ENCODE measurements around the gene CCDC91.

CCDC91 gene

DNA sequence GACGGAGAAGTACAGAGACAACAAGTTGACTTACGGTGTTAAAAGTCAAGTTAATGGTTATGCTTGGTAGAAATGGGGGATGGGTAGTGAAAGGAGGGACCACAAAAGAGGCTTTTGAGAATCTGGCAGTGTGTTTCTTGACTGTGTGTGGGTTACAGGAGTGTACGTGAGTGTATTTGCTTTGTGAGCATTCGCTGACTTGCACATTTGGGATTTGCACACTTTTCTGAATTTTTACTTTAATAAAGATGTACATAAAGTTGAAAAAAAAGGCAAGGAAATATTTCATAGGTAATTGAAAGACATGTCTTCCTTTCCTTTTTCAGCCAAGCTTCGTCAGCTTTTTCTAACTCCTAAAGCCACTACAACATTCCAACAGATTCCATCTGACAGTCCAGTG lies 28.6 kb upstream of the CCDC91 start:
- no peak for FAIRE-seq
- TF ChIP-seq POU2F2 (IDR thresholded peaks at IDR 0.05; ENCODE audit: low read depth, low read length) (no peak), PAX5 (IDR thresholded peaks at IDR 0.05; ENCODE audit: insufficient read depth, low read length, severe bottlenecking) (no peak), POLR2A (IDR thresholded peaks at IDR 0.05; ENCODE audit: low read depth, low read length) (no peak), SPI1 (IDR thresholded peaks at IDR 0.05; ENCODE audit: low read depth, low read length) (no peak), POLR2AphosphoS5 (IDR thresholded peaks at IDR 0.05; ENCODE audit: low read depth, low read length) (no peak), TAF1 (IDR thresholded peaks at IDR 0.05; ENCODE audit: low read depth, low read length) (no peak)
- DNase-seq (ENCODE audit: insufficient read length, low spot score): no peak

DNA sequence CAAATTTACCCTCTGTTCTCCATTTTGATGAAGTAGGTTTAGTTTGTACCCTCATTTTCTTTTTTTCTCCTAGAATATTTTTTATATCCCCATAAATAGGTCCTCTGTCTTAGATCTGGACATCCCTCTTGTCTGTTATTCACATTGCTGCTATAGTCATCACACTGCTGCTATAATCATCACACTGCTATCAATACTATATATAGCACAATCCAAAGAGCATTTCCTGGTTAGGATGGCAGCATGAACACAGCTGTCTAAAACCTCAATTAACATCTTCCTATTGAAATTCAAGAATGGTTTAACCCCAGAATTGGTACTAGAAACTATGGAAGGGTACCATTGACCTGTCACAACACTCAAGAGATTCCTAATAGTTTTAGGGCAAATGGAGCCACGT lies 27.6 kb upstream of the CCDC91 start:
- no peak for DNase-seq (ENCODE audit: insufficient read length, low spot score)
- FAIRE-seq: no peak
- TF ChIP-seq PAX5 (IDR thresholded peaks at IDR 0.05; ENCODE audit: insufficient read depth, low read length, severe bottlenecking) (no peak), POLR2AphosphoS5 (IDR thresholded peaks at IDR 0.05; ENCODE audit: low read depth, low read length) (no peak), TAF1 (IDR thresholded peaks at IDR 0.05; ENCODE audit: low read depth, low read length) (no peak), POLR2A (IDR thresholded peaks at IDR 0.05; ENCODE audit: low read depth, low read length) (no peak), SPI1 (IDR thresholded peaks at IDR 0.05; ENCODE audit: low read depth, low read length) (no peak), POU2F2 (IDR thresholded peaks at IDR 0.05; ENCODE audit: low read depth, low read length) (no peak)

DNA sequence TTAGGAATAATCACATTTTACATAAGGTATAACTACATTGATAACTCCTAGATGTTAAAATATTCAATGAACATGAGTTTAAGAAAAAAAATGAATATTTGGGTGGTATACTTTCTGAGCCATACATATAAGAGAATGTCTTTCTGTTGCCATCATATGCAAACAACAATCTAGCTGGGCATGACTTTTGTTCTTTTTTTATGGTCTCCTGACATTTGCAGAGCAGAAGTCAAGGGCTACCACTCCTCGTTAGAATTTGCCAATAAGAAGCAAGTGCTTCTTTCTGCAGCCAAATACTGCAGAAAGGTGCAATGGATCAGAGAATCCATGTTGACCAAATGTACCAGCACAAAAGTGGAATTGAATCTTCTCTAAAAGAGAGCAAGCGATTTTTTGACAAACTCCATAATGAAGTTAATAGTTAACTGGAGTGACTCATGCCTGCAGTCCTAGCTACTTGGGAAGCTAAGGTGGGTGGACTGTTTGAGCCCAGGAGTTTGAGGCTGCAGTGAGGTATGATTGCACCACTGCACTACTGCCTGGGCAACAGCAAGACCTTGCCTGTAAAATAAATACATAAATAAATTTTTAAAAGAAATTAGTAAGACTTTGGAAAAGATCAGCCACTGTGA lies 25.5 kb upstream of the CCDC91 start:
- no peak for FAIRE-seq
- no peak for DNase-seq (ENCODE audit: insufficient read length, low spot score)
- no peak for TF ChIP-seq SPI1 (IDR thresholded peaks at IDR 0.05; ENCODE audit: low read depth, low read length)
- TF ChIP-seq TAF1 (IDR thresholded peaks at IDR 0.05; ENCODE audit: low read depth, low read length): no peak
- TF ChIP-seq PAX5 (IDR thresholded peaks at IDR 0.05; ENCODE audit: insufficient read depth, low read length, severe bottlenecking): no peak
- TF ChIP-seq POU2F2 (IDR thresholded peaks at IDR 0.05; ENCODE audit: low read depth, low read length): no peak
- no peak for TF ChIP-seq POLR2AphosphoS5 (IDR thresholded peaks at IDR 0.05; ENCODE audit: low read depth, low read length)
- no peak for TF ChIP-seq POLR2A (IDR thresholded peaks at IDR 0.05; ENCODE audit: low read depth, low read length)

DNA sequence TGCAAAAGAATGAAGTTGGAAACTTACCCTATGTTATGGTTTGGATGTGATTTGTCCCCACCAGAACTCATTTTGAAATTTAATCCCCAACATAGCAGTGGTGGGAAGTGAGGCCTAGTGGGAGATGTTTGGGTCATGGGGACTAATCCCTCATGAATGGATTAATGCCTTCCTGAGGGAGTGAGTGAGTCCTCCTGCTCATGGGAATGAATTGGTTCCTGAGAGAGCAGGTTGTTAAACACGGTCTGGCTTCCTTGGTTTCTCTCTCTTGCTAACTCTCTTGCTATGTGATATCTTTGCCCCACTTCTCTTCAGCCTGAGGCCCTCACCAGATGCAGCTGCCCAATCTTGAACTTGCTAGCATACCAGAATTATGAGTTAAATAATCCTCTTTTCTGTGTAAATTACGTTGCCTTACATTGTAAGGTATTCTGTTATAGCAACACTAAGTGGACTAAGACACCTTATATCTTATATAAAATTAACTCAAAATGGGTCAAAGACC lies 22.2 kb upstream of the CCDC91 start:
- no peak for DNase-seq (ENCODE audit: insufficient read length, low spot score)
- TF ChIP-seq TAF1 (IDR thresholded peaks at IDR 0.05; ENCODE audit: low read depth, low read length) (no peak), POLR2AphosphoS5 (IDR thresholded peaks at IDR 0.05; ENCODE audit: low read depth, low read length) (no peak), PAX5 (IDR thresholded peaks at IDR 0.05; ENCODE audit: insufficient read depth, low read length, severe bottlenecking) (no peak), SPI1 (IDR thresholded peaks at IDR 0.05; ENCODE audit: low read depth, low read length) (no peak), POLR2A (IDR thresholded peaks at IDR 0.05; ENCODE audit: low read depth, low read length) (no peak), POU2F2 (IDR thresholded peaks at IDR 0.05; ENCODE audit: low read depth, low read length) (no peak)
- FAIRE-seq: no peak

DNA sequence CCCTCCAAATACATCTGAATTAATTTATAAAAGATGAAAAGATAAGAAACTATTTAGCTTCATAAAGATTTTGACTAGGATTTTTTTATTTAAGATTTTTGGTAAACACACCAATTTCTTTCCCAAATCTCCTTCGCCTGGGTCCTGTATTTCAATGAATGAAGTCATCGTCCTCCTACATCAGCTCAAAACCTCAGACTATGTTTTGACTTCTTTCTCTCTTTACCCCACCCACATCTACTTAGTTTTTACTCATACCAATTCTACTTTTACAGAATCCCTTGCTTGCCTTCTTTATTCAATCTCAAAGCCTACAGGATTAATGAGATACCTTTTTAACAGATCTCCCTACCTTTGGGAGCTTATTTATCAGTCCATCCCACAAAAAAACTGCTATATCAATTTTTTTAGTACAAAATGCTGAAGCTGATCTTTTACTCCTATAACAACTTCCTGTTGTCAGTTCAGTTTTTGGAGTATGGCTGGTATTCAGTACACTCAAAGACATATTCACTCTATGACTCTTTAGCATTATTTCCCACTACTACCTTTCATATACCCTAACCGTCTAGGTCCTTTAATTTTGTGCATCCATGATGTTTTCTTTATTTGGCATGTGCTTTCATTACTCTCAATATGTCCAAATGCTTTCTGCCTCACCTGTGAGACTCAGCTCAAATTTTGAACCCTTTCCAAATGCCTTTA lies 18.7 kb upstream of the CCDC91 start:
- FAIRE-seq (no peak), DNase-seq (ENCODE audit: insufficient read length, low spot score) (no peak)
- no peak for TF ChIP-seq PAX5 (IDR thresholded peaks at IDR 0.05; ENCODE audit: insufficient read depth, low read length, severe bottlenecking)
- TF ChIP-seq POLR2AphosphoS5 (IDR thresholded peaks at IDR 0.05; ENCODE audit: low read depth, low read length): no peak
- no peak for TF ChIP-seq POU2F2 (IDR thresholded peaks at IDR 0.05; ENCODE audit: low read depth, low read length)
- TF ChIP-seq SPI1 (IDR thresholded peaks at IDR 0.05; ENCODE audit: low read depth, low read length): no peak
- TF ChIP-seq POLR2A (IDR thresholded peaks at IDR 0.05; ENCODE audit: low read depth, low read length): no peak

DNA sequence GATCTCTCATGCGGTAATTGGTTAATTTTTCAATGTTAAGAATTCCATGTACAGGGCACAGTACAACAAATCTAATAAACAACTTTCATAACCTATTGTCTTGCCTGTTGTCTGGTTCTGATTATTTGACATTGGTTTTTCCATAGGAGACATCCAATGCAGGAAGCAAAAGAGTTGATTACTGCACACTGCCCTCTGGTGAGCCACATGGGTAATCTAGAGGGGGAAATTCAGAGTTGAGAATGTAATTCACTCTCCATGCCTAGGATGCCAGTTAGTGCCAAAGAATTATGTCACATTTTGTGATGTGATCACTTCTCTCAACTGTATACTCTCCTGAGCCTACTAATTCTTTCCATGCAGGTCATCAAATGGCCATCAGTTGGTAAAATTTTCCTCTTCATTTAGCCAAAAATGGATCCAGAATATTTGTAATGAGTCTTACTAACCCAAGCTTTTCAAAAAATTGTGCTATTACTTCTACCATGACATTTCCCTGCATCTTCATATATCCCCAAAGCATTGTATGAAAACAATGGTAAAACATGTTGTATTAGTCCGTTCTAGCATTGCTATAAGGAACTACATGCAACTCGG lies 17.7 kb upstream of the CCDC91 start:
- peak; percentile 45 for FAIRE-seq
- no peak for DNase-seq (ENCODE audit: insufficient read length, low spot score)
- TF ChIP-seq SPI1 (IDR thresholded peaks at IDR 0.05; ENCODE audit: low read depth, low read length) (no peak), POLR2A (IDR thresholded peaks at IDR 0.05; ENCODE audit: low read depth, low read length) (no peak), POU2F2 (IDR thresholded peaks at IDR 0.05; ENCODE audit: low read depth, low read length) (no peak), PAX5 (IDR thresholded peaks at IDR 0.05; ENCODE audit: insufficient read depth, low read length, severe bottlenecking) (no peak), POLR2AphosphoS5 (IDR thresholded peaks at IDR 0.05; ENCODE audit: low read depth, low read length) (no peak), TAF1 (IDR thresholded peaks at IDR 0.05; ENCODE audit: low read depth, low read length) (no peak)

DNA sequence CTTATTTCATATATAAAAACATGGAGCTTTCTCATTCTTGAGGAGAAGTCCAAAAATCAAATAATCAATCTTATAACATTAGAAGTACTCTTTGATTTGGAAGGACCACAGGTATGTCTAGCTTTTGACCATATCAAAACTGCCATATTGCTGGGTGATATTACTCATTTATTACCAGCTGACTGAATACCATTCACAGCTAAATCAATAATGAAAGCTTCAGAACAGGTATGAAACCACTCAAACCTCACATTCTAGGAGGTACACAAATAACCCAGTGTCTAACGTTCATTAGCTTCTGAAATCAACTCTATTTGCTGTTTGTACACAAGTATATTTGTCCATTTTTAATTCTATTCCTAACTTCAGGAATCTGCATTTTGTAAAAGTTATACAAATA lies 16.8 kb upstream of the CCDC91 start:
- DNase-seq (ENCODE audit: insufficient read length, low spot score): no peak
- no peak for FAIRE-seq
- TF ChIP-seq SPI1 (IDR thresholded peaks at IDR 0.05; ENCODE audit: low read depth, low read length) (no peak), POLR2AphosphoS5 (IDR thresholded peaks at IDR 0.05; ENCODE audit: low read depth, low read length) (no peak), PAX5 (IDR thresholded peaks at IDR 0.05; ENCODE audit: insufficient read depth, low read length, severe bottlenecking) (no peak), TAF1 (IDR thresholded peaks at IDR 0.05; ENCODE audit: low read depth, low read length) (no peak)

DNA sequence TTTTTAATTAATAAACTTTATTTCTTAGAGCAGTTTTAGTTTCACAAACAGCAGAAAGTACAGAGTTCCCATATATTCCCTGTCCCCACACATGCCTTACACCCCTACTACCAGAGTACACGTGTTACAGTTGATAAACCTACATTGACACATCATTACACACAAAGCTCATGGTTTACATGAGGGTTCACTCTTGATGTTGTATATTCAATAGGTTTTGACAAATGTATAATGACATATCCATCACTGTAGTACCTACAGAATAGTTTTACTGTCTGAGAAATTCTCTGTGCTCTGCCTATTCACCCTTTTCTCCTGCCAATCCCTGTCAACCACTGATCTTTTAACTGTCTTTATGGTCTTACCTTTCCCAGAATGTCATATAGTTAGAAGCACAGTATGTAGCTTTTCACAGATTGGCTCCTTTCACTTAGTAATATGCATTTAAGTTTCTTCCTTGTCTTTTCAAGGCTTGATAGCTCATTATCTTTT lies 15.1 kb upstream of the CCDC91 start:
- TF ChIP-seq SPI1 (IDR thresholded peaks at IDR 0.05; ENCODE audit: low read depth, low read length) (no peak), POU2F2 (IDR thresholded peaks at IDR 0.05; ENCODE audit: low read depth, low read length) (no peak), PAX5 (IDR thresholded peaks at IDR 0.05; ENCODE audit: insufficient read depth, low read length, severe bottlenecking) (no peak), TAF1 (IDR thresholded peaks at IDR 0.05; ENCODE audit: low read depth, low read length) (no peak), POLR2A (IDR thresholded peaks at IDR 0.05; ENCODE audit: low read depth, low read length) (no peak), POLR2AphosphoS5 (IDR thresholded peaks at IDR 0.05; ENCODE audit: low read depth, low read length) (no peak)
- DNase-seq (ENCODE audit: insufficient read length, low spot score): no peak
- no peak for FAIRE-seq

DNA sequence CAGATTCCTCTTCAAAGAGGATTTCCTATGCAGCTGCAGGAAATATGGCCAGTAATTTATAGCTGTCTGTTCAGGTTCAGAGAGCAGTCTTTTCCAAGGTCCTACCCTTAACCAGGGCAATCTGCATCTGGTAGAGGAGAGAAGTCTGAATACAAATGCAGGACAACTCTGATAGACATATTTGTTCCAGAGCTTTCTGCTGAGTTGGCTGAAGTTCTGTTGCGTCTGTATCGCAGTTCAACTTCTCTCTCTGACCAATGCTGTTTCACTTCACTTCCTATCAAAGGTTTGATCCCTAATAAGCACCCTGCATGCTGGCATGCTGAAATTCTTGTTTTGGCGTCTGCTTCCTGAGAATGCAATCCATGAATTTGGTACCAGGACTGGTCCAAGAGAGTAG lies 14.0 kb upstream of the CCDC91 start:
- no peak for TF ChIP-seq POLR2A (IDR thresholded peaks at IDR 0.05; ENCODE audit: low read depth, low read length)
- no peak for TF ChIP-seq POLR2AphosphoS5 (IDR thresholded peaks at IDR 0.05; ENCODE audit: low read depth, low read length)
- no peak for TF ChIP-seq SPI1 (IDR thresholded peaks at IDR 0.05; ENCODE audit: low read depth, low read length)
- TF ChIP-seq PAX5 (IDR thresholded peaks at IDR 0.05; ENCODE audit: insufficient read depth, low read length, severe bottlenecking): no peak
- no peak for TF ChIP-seq POU2F2 (IDR thresholded peaks at IDR 0.05; ENCODE audit: low read depth, low read length)
- DNase-seq (ENCODE audit: insufficient read length, low spot score) (no peak), FAIRE-seq (no peak)
